GM20431 (cell line): ENCODE results near the gene SERPINB5.
"Not testable (repeated sequence)": the region's sequence is repeated elsewhere in the genome, so short reads cannot be mapped to it uniquely, and the experiment has no call there.

ENCODE experiments used
- in situ Hi-C: fragments of 300-500 bp; cut with MseI, MboI; formaldehyde crosslinking; loops from one replicate; pipeline ENCODE4 v1.15.0; 2020; ENCODE audit warnings: low sequenced_read_pairs; ENCODE audit not compliant: unreplicated experiment

SERPINB5 gene

DNA sequence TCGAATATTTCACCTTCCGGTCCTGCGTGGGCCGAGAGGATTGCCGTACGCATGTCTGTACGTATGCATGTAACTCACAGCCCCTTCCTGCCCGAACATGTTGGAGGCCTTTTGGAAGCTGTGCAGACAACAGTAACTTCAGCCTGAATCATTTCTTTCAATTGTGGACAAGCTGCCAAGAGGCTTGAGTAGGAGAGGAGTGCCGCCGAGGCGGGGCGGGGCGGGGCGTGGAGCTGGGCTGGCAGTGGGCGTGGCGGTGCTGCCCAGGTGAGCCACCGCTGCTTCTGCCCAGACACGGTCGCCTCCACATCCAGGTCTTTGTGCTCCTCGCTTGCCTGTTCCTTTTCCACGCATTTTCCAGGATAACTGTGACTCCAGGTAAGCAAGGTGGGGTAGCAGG lies at the start of gene SERPINB5:
Gene SERPINB5, plus strand, starts transcription at position 291 of the 400 bp plus-strand sequence. CDS start 7,471 bp downstream, outside the sequence.
- in situ Hi-C loops = loop anchor here (25.0 kb wide), 1 partner anchor 111 kb away; the partner anchor contains the start of gene SERPINB13

DNA sequence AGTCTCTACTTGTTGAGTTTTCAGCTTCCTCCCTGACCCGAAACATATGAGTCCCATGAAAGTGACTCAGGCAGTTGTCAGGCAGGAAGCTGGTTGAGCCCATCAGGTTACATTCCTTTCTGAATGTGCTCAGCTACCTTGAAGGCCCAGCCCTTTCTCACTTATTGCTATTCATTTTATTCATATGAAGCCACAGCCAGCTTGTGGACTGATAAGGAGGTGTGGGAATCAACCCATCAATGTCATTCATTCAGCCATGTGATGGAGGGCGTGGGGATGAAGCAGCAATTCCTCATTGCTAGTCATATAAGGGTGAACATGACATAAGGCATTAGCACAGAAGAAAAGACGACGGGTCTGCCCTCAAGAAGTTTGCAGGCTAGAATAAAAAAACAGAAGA lies 49.2 kb upstream of the SERPINB5 start:
- in situ Hi-C loops = loop anchor here (25.0 kb wide), 1 partner anchor 415 kb away; no protein-coding TSS in a partner anchor

DNA sequence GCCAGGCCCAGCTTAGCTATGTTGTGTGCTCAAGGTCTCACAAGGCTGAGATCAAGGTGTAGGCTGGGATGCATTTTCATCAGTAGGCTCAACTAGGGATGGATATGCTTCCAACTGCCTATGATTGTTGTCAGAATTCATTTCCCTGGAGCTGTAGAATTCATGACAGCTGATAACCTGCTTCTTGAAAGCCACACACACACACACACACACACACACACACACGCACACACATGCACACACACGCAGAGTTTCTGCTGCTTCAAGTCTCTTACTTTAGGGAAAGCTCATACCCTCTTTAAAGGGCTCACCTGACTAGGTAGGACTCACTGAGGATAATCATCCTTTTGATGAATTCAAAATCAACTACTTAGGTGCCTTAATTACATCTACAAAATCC lies 46.2 kb upstream of the SERPINB5 start:
- in situ Hi-C loops = loop anchor here (25.0 kb wide), 1 partner anchor 418 kb away; no protein-coding TSS in a partner anchor

DNA sequence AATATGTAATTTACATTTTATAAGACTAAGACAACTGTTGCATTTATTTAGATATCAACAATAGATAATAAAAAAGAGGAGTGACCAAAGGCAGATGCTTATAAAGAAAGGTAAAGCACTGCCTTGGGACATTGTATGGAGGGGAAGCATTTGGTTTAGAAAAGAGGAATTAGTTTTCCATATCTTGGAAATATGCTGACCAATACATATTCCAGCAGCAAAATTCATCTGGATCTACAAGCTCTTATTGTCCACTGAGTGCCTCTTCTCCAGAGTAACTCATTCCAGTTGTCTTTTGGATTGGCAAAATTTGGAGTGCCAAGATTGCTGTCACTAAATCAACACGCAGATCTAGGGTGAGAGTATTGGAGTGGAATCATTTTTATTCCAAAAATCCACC lies 45.6 kb upstream of the SERPINB5 start:
- in situ Hi-C loops = loop anchor here (25.0 kb wide), 1 partner anchor 419 kb away; no protein-coding TSS in a partner anchor

DNA sequence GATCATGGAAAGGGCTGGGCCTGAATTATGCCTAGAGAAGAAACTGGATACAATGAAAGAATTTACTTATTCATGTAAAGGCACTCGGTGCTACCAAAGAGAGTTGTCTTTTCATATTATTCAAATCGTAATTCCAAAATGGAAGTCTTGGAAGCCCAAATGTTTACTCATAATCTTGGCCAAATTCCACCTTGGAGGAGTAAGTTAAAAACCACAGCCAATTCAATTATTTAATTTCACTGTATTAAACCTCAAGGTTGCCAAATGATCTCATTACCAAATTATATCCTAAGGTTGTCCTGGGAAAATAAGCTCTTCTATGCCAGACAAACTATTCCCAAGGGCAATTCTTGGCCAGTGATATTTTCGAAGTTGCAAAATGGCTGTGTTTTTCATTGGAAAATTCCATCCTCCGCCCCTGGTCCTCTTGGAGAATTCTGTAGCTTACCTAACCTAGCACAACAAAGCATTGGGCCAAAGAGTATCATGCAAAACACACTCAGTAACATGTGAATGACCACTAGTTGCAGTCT lies 43.4 kb upstream of the SERPINB5 start:
- in situ Hi-C loops = loop anchor here (25.0 kb wide), 1 partner anchor 421 kb away; no protein-coding TSS in a partner anchor

GRCh38 chr18:63438181-63438580 lies 38.6 kb upstream of the SERPINB5 start:
- in situ Hi-C loops = loop anchor here (25.0 kb wide), 1 partner anchor 426 kb away; no protein-coding TSS in a partner anchor

- in situ Hi-C loops = loop anchor here (25.0 kb wide), 1 partner anchor 427 kb away; no protein-coding TSS in a partner anchor
Observed at GRCh38 chr18:63439334-63439733, 37.4 kb upstream of the SERPINB5 start.

DNA sequence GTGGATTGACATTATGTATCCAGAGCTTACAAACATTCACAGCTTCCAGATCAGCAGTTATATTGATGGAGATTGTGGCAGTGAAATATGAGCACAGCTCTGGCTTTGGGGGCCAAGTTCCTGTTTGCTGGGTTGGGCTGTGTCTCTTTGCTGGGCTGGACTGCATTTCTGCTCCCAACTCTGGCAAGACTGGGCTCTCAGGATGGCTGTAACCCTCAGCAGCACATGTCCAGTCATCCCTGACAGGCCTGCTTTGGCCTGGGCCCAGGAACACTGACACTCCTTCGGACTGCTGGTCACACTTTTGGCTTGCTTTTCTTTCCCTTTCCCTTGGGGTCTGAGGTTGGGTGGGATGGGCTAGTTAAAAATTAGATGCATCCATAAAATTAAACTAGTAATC lies 36.5 kb upstream of the SERPINB5 start:
- in situ Hi-C loops = loop anchor here (25.0 kb wide), 1 partner anchor 428 kb away; no protein-coding TSS in a partner anchor

DNA sequence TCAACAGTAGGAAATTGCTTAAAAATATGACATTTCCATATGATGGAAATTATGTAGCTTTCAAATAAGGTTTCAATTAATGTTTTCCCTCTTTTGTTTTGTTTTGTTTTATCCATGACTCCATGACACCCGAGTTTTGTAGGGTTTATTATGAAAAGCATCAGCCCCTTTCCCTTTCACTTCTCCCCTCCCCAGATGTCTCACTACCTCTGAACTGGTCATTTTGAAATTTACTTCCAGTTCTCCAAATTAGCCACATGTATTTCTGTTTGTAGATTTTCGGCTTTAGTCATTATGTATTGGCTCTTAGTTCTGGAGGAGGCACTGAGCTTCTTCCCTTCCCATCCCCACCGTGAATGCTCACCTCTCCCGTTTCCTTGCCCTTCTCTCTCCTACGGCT lies 35.9 kb upstream of the SERPINB5 start:
- in situ Hi-C loops = loop anchor here (25.0 kb wide), 1 partner anchor 429 kb away; no protein-coding TSS in a partner anchor

DNA sequence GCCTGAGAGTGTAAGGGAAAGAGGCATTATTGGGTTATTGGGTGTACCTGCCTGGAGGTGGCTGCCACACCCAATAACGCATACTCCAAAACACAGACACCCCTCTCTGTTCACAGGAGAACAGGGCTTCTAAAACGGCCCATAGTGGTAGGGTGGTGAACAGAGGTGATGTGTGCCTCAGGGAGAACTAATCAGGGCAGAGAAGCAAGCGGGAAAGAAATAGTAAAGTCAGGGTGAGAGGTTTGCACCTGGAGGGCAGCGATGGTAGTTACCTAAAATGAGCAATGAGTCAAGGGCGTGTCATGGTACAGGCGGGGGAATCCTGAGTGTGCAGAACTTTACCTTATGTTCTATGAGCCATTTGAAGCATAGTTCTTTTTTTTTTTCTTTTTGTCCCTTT lies 32.9 kb upstream of the SERPINB5 start:
- in situ Hi-C loops = loop anchor here (25.0 kb wide), 1 partner anchor 432 kb away; no protein-coding TSS in a partner anchor

DNA sequence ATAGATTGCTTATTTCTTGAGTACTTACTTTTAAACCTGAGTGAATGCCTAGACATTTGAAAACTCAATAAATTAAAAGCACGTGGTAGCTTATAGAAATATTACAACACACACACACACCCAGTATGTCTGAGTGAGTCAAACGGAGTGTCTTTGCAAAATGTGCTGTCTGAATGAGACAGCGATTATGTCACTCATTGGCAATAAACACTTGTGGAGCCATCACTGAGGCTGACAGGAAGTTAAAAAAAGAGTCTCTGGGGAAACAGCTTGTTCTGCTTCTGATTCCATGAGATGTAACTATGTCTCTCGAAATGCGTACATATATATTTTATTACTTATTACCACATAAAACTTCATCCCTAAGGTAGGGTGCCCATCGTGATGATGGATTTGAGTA lies 32.2 kb upstream of the SERPINB5 start:
- in situ Hi-C loops = loop anchor here (25.0 kb wide), 1 partner anchor 432 kb away; no protein-coding TSS in a partner anchor

DNA sequence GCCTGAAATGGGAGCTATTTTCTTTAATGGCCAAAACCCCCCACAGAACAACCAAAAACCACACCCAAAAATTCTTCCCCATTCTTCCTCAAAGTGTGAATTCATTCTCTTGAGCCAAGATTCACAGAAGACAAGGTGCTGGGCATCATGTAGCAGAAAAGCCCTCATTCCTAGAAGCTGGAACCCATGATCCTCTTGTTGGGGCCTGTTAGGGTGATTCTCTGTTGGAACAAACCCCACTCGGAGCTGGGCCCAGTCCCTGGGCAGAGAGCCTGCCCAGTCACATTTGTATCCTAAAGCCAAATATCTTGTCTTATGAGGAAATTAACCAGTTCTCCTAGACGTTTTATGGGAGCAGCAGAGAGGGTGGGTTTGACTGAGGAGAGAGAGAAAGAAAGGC lies 31.7 kb upstream of the SERPINB5 start:
- in situ Hi-C loops = loop anchor here (25.0 kb wide), 1 partner anchor 433 kb away; no protein-coding TSS in a partner anchor

GRCh38 chr18:63446266-63446665 lies 30.5 kb upstream of the SERPINB5 start:
- in situ Hi-C loops = loop anchor here (25.0 kb wide), 1 partner anchor 434 kb away; no protein-coding TSS in a partner anchor

GRCh38 chr18:63447066-63447465 lies 29.7 kb upstream of the SERPINB5 start:
- in situ Hi-C loops = loop anchor here (25.0 kb wide), 1 partner anchor 435 kb away; no protein-coding TSS in a partner anchor

DNA sequence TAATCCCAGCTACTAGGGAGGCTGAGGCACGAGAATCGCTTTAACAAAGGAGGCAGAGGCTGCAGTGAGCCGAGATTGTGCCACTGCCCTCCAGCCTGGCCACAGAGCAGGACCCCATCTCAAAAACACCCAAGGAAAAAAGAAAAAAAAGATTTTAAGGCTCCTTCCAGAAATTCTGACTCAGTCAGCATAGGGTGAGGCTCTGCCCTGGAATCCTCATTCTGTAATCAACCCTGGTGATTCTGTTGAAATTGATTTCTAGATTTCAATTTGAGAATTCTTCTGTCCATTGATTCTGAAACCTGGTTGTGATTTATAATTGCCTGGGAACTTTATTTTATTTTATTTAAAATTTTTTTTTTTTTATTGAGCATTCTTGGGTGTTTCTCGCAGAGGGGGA lies 27.3 kb upstream of the SERPINB5 start:
- in situ Hi-C loops = loop anchor here (25.0 kb wide), 1 partner anchor 437 kb away; no protein-coding TSS in a partner anchor

DNA sequence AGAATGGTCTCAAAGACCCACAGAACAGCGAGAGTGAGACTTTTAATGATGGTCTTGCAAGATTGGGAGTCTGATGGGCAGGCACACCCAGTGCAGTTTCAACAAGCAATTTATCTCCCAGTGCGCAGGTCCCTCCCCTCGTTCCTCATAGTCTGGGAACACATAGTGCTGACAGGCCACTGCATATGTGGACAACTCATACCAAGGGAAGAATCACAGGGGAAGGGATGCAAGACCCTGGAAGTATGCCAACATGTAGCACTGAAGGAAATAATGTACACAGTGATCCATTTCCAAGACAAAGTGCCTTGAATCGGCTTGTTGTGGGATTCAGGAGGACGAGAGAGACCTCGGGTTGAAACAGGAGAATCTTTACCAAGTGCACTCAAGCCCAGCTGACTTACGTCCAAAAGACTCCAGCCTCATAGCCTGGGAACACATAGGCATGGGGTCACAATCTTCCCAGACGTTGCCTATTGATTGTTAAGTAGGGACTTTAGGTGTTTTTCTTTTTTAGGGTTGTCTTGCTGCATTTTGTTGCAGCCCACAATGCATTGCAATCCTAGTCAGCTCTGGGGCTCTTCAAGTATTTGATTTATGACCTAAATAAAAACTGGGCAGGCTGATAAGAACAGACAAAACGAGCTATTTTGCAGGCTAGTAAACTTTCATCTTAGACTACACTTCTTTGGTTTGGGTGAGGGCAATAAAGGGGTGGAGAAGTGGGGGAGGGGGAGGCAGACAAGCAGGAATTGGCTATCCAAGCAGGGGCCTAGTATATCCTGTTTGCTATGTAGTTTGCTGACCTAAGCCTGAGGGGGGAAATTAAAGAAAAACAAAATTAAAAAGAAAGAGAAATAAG lies 24.7 kb upstream of the SERPINB5 start:
- in situ Hi-C loops = no loop called here

GRCh38 chr18:63452751-63453150 lies 24.0 kb upstream of the SERPINB5 start:
- in situ Hi-C loops = not testable (repeated sequence)

GRCh38 chr18:63454497-63454896 lies 22.3 kb upstream of the SERPINB5 start:
- in situ Hi-C loops = no loop called here

DNA sequence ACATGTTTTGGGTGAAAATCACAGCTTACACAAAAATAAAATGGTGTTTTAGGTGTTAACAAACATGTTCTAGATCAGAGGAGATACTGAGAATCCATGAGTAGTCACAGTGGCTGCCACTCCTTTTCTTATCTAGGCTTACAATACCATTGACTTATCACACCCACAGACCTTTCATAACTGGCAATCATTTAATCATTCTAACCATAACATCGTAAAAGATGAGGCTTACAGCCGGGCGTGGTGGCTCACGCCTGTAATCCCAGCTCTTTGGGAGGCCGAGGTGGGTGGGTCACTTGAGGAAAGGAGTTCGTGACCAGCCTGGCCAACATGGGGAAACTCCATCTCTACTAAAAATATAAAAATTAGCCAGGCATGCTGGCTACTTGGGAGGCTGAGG lies 18.8 kb upstream of the SERPINB5 start:
- in situ Hi-C loops = no loop called here

DNA sequence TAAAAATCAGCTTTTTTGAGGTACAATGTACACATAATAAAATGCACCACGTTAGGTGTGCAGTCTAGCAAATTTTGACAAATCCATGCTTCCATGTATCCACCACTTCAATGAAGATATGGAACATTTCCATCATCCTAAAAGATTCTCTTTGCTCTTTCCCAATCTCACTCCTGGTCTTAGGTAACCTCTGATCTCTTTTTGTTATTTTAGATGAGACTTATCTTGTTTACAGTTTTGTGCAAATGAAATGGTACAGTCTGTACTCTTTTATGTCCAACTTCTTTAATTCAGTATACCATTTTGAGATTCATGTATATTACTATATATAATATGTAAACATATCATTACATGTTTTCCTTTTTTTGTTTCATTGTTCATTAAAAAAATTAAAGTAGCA lies 16.3 kb upstream of the SERPINB5 start:
- in situ Hi-C loops = no loop called here

GRCh38 chr18:63464434-63464833 lies 12.3 kb upstream of the SERPINB5 start:
- in situ Hi-C loops = no loop called here
